ENCODE data around the gene ADH1B. TPM values are rescaled to one million over a fixed set of nuclear protein-coding genes. Genes with fewer than 3 reads are reported as not detected.

The ADH1B gene
- total and polyA plus RNA-seq, 11 donors = 9.3 to 304 (median 39.2) TPM

GRCh38 chr4:99334880-99335279 lies 13.7 kb upstream of the ADH1B start:
- Histone ChIP-seq H3K27me3 (no peaks in the 10 kb centered on the region), H3K36me3 (no peaks in the 10 kb centered on the region), H3K9me3 (peaks cover 0 to 6% (median 0%) of the 10 kb centered on the region in 12 donors), H3K4me3 (no peak overlapping the region), H3K27ac (no peak overlapping the region), H3K4me1 (no peaks in the 10 kb centered on the region)
- no peak for ATAC-seq
- 53 to 76% (median 70%) methylated on average over 1 of the region's 1 CpG for WGBS, 4 donors
- DNase-seq = no peak
- intact Hi-C loops (cut with DNase I) = no loop called here
- TF ChIP-seq POLR2A (IDR thresholded peaks at IDR 0.05) (no peak), CTCF (IDR thresholded peaks at IDR 0.05) (no peak)

- Histone ChIP-seq H3K27ac (no peak overlapping the region), H3K9me3 (peaks cover 0 to 15% (median 1%) of the 10 kb centered on the region in 12 donors), H3K36me3 (no peaks in the 10 kb centered on the region), H3K27me3 (no peaks in the 10 kb centered on the region), H3K4me3 (no peak overlapping the region), H3K4me1 (peaks cover 0 to 2% (median 0%) of the 10 kb centered on the region in 12 donors)
- WGBS, 4 donors = 85 to 90% (median 87%) methylated on average over 3 of the region's 3 CpGs
- DNase-seq = no peak
- intact Hi-C loops (cut with DNase I) = no loop called here
- ATAC-seq = no peak
- TF ChIP-seq POLR2A (IDR thresholded peaks at IDR 0.05) (no peak), CTCF (IDR thresholded peaks at IDR 0.05) (no peak)
Measured at GRCh38 chr4:99330648-99331047, 9.4 kb upstream of the ADH1B start.

- TF ChIP-seq POLR2A (IDR thresholded peaks at IDR 0.05) = no peak
- no peak for TF ChIP-seq CTCF (IDR thresholded peaks at IDR 0.05)
- Histone ChIP-seq H3K36me3 (no peaks in the 10 kb centered on the region), H3K27ac (peak overlapping the region in 1 of 12 donors; percentile 35), H3K27me3 (no peaks in the 10 kb centered on the region), H3K9me3 (peaks cover 0 to 15% (median 1%) of the 10 kb centered on the region in 12 donors), H3K4me3 (no peak overlapping the region), H3K4me1 (peaks cover 0 to 8% (median 2%) of the 10 kb centered on the region in 12 donors)
- no peak for DNase-seq
- ATAC-seq = no peak
- WGBS, 4 donors = 73 to 89% (median 80%) methylated on average over 2 of the region's 2 CpGs
- intact Hi-C loops (cut with DNase I) = no loop called here
Measured at GRCh38 chr4:99329876-99330275, 8.7 kb upstream of the ADH1B start.

- H3K4me3 ChIP-seq = no peak overlapping the region
- no peaks in the 10 kb centered on the region for H3K27me3 ChIP-seq
- ATAC-seq = peak; percentile 85 to 89 (median 88)
- peaks cover 0 to 23% (median 10%) of the 10 kb centered on the region in 12 donors for H3K4me1 ChIP-seq
- peak overlapping the region in 11 of 12 donors; percentile 22 to 84 (median 61) for H3K27ac ChIP-seq
- no peaks in the 10 kb centered on the region for H3K36me3 ChIP-seq
- TF ChIP-seq POLR2A (IDR thresholded peaks at IDR 0.05) = no peak
- no peak for TF ChIP-seq CTCF (IDR thresholded peaks at IDR 0.05)
- H3K9me3 ChIP-seq = peaks cover 0 to 13% (median 1%) of the 10 kb centered on the region in 12 donors
- 15 to 46% (median 24%) methylated on average over 3 of the region's 3 CpGs for WGBS, 4 donors
- peak; percentile 54 to 72 (median 60) for DNase-seq
- intact Hi-C loops (cut with DNase I) = no loop called here
Measured at GRCh38 chr4:99324979-99325378, 3.8 kb upstream of the ADH1B start.
